Measurements from ENCODE around the gene USH1C. TPM values are rescaled to one million over a fixed set of nuclear protein-coding genes. Genes with fewer than 3 reads are reported as not detected.

USH1C gene
- total RNA-seq, 2 experiments from 2014 or later: not detected

- ChIA-PET POLR2A (no interaction called here), CTCF (interaction anchor here (0.6 to 3.5 kb wide), 13 partner anchors 11 to 306 kb away, joined by 3 to 47 read pairs (median 5); partner anchors contain the start of gene KCNJ11)
- intact Hi-C loops (cut with micrococcal nuclease): no loop called here
- Mint-ChIP-seq H3K27me3 (peaks cover 7% of the 10 kb centered on the region), H3K9me3 (no peaks in the 10 kb centered on the region), H3K27ac (no peak overlapping the region), H3K36me3 (ENCODE audit: low read depth) (no peaks in the 10 kb centered on the region), H3K4me1 (ENCODE audit: low read depth) (no peaks in the 10 kb centered on the region), H3K4me3 (no peak overlapping the region)
- ATAC-seq (no peak), DNase-seq (no peak)
- TF ChIP-seq CTCF (IDR thresholded peaks at IDR 0.05): no peak
Measured at GRCh38 chr11:17528906-17529843, 15.0 kb downstream of the USH1C start.

- peak; percentile 92 for ATAC-seq
- ChIA-PET POLR2A (no interaction called here), CTCF (interaction anchor here (0.6 to 3.5 kb wide), 38 partner anchors 9 to 744 kb away, joined by 3 to 47 read pairs (median 4); partner anchors contain the start of genes KCNJ11, OTOG and USH1C)
- peak; percentile 72 for TF ChIP-seq CTCF (IDR thresholded peaks at IDR 0.05)
- Mint-ChIP-seq H3K4me3 (no peak overlapping the region), H3K36me3 (ENCODE audit: low read depth) (no peaks in the 10 kb centered on the region), H3K27ac (no peak overlapping the region), H3K9me3 (no peaks in the 10 kb centered on the region), H3K4me1 (ENCODE audit: low read depth) (no peaks in the 10 kb centered on the region), H3K27me3 (peaks cover 7% of the 10 kb centered on the region)
- DNase-seq: peak; percentile 70
- intact Hi-C loops (cut with micrococcal nuclease): no loop called here
Measured at GRCh38 chr11:17528181-17528691, 16.0 kb downstream of the USH1C start.

GRCh38 chr11:17527628-17527995 is 16.6 kb downstream of the USH1C start:
- no peak overlapping the region for H3K27ac Mint-ChIP-seq
- POLR2A ChIA-PET: interaction anchor here (0.7 kb wide), 1 partner anchor 78 kb away, joined by 3 read pairs; no protein-coding TSS in a partner anchor
- no peaks in the 10 kb centered on the region for H3K4me1 Mint-ChIP-seq (ENCODE audit: low read depth)
- CTCF ChIA-PET: interaction anchor here (0.6 to 3.5 kb wide), 32 partner anchors 9 to 743 kb away, joined by 3 to 47 read pairs (median 4); partner anchors contain the start of genes KCNJ11, OTOG and USH1C
- no peaks in the 10 kb centered on the region for H3K36me3 Mint-ChIP-seq (ENCODE audit: low read depth)
- no peak overlapping the region for H3K4me3 Mint-ChIP-seq
- no peaks in the 10 kb centered on the region for H3K9me3 Mint-ChIP-seq
- peaks cover 7% of the 10 kb centered on the region for H3K27me3 Mint-ChIP-seq
- ATAC-seq (no peak), DNase-seq (no peak)
- TF ChIP-seq CTCF (IDR thresholded peaks at IDR 0.05): no peak
- intact Hi-C loops (cut with micrococcal nuclease): no loop called here

- no peak for TF ChIP-seq CTCF (IDR thresholded peaks at IDR 0.05)
- POLR2A ChIA-PET: interaction anchor here (0.7 kb wide), 1 partner anchor 78 kb away, joined by 3 read pairs; no protein-coding TSS in a partner anchor
- peaks cover 7% of the 10 kb centered on the region for H3K27me3 Mint-ChIP-seq
- DNase-seq (no peak), ATAC-seq (no peak)
- no peaks in the 10 kb centered on the region for H3K36me3 Mint-ChIP-seq (ENCODE audit: low read depth)
- intact Hi-C loops (cut with micrococcal nuclease): no loop called here
- H3K27ac Mint-ChIP-seq: no peak overlapping the region
- H3K4me3 Mint-ChIP-seq: no peak overlapping the region
- no peaks in the 10 kb centered on the region for H3K4me1 Mint-ChIP-seq (ENCODE audit: low read depth)
- CTCF ChIA-PET: interaction anchor here (0.8 to 3.6 kb wide), 20 partner anchors 9 to 448 kb away, joined by 3 to 47 read pairs (median 7); partner anchors contain the start of genes KCNJ11 and USH1C
- H3K9me3 Mint-ChIP-seq: no peaks in the 10 kb centered on the region
Measured at GRCh38 chr11:17526931-17527627, 17.1 kb downstream of the USH1C start.

Data from activated CD8-positive, alpha-beta T cell treated with anti-CD3 and anti-CD28 coated beads for 36 hours (primary cell).